B cell (primary cell): Measurements from ENCODE around the gene KBTBD13. TPM values are rescaled to one million over a fixed set of nuclear protein-coding genes. Genes with fewer than 3 reads are reported as not detected.

ENCODE experiments used
- ATAC-seq: fragments of 200-7000 bp; cut with Tn5 transposase; one replicate; pipeline ENCODE4 v1.10.0; 2021; ENCODE audit warnings: low read depth, mild to moderate bottlenecking, moderate number of reproducible peaks, moderate library complexity
- CTCF ChIA-PET: fragments of 350-600 bp; sonication (Branson Sonifier 250); formaldehyde crosslinking; loops from one replicate; lab custom pipeline; 2021; ENCODE audit warnings: antibody characterized with exemption, inconsistent platforms; lab: Charles Lee
- POLR2A ChIA-PET: fragments of 350-600 bp; sonication (Branson Sonifier 250); formaldehyde crosslinking; loops from one replicate; lab custom pipeline; 2021; ENCODE audit warnings: antibody characterized with exemption; lab: Charles Lee
- DNase-seq: peaks from one replicate; pipeline ENCODE4 v3.0.0; 2013
- H2AFZ ChIP-seq: 2 replicates; pipeline ENCODE4 v1.6.1; 2012; ENCODE audit warnings: mild to moderate bottlenecking, low read depth, low read length; ENCODE audit not compliant: insufficient read depth, poor library complexity, severe bottlenecking
- H3K27ac ChIP-seq, 2 donors: 1 replicate in 1 of 2; 2 replicates in 1 of 2; pipeline ENCODE4 v1.5.1; 2012 to 2013; ENCODE audit warnings: low read length in 2 of 2, mild to moderate bottlenecking in 2 of 2, moderate library complexity in 1 of 2
- H3K27me3 ChIP-seq, 4 experiments: fragments of 200-600 bp in 1 of 4; sonication (generic) in 1 of 4; replicated peaks in 1 of 4; 1 replicate in 2 of 4; 2 replicates in 2 of 4; pipeline versions ENCODE4 v1.6.1 to v1.7.0; 2013 to 2016; ENCODE audit warnings: low read length in 3 of 4, mild to moderate bottlenecking in 2 of 4, mixed read lengths in 1 of 4, moderate library complexity in 1 of 4; ENCODE audit not compliant: insufficient read depth in 4 of 4, control insufficient read depth in 3 of 4; ENCODE audit errors: control extremely low read depth in 1 of 4
- H3K36me3 ChIP-seq, 2 experiments: replicated peaks in 1 of 2; 1 replicate in 1 of 2; 2 replicates in 1 of 2; pipeline versions ENCODE4 v1.6.1 to v1.7.1; 2013; ENCODE audit warnings: low read length in 1 of 2; ENCODE audit not compliant: insufficient read depth in 2 of 2, control insufficient read depth in 1 of 2; ENCODE audit errors: control extremely low read depth in 1 of 2, extremely low read depth in 1 of 2
- H3K4me1 ChIP-seq, 2 donors: fragments of 200-600 bp in 1 of 2; sonication (generic) in 1 of 2; 1 replicate in 1 of 2; 2 replicates in 1 of 2; pipeline versions ENCODE4 v1.5.1 to v1.6.1; 2013 to 2017; ENCODE audit warnings: low read length in 2 of 2; ENCODE audit not compliant: control insufficient read depth in 2 of 2, insufficient read depth in 2 of 2
- H3K4me2 ChIP-seq: replicated peaks from 2 replicates; pipeline ENCODE3; 2012; ENCODE audit warnings: mild to moderate bottlenecking, low read depth, low read length; ENCODE audit not compliant: poor library complexity, severe bottlenecking
- H3K4me3 ChIP-seq, 5 experiments: fragments of 200-600 bp in 1 of 5; sonication (generic) in 1 of 5; 1 replicate in 3 of 5; 2 replicates in 2 of 5; pipeline versions ENCODE4 v1.5.1 to v1.7.0; 2011 to 2016; ENCODE audit warnings: low read length in 4 of 5, mild to moderate bottlenecking in 4 of 5, low read depth in 2 of 5, control low read depth in 1 of 5, moderate library complexity in 1 of 5; ENCODE audit not compliant: insufficient read depth in 1 of 5; ENCODE audit errors: control extremely low read depth in 1 of 5, extremely low read depth in 1 of 5
- H3K79me2 ChIP-seq: fragments of 200-600 bp; sonication (generic); one replicate; pipeline ENCODE4 v1.6.0; 2016; ENCODE audit warnings: low read length; ENCODE audit not compliant: control insufficient read depth, insufficient read depth
- H3K9ac ChIP-seq: fragments of 200-600 bp; sonication (generic); 2 replicates; pipeline ENCODE4 v1.6.1; 2017; ENCODE audit warnings: mild to moderate bottlenecking, low read length, moderate library complexity
- H3K9me3 ChIP-seq, 3 donors: one replicate each; pipeline versions ENCODE4 v1.6.1 to v1.7.1; 2013; ENCODE audit warnings: low read length in 2 of 3; ENCODE audit not compliant: control insufficient read depth in 2 of 3, insufficient read depth in 1 of 3; ENCODE audit errors: control extremely low read depth in 1 of 3
- H4K20me1 ChIP-seq: 2 replicates; pipeline ENCODE4 v1.6.0; 2012; ENCODE audit warnings: mild to moderate bottlenecking, low read length; ENCODE audit not compliant: insufficient read depth, control insufficient read depth, poor library complexity, severe bottlenecking
- H3K27ac Mint-ChIP-seq: one replicate; pipeline ENCODE4 v1.8.0; 2021; ENCODE audit warnings: mixed read lengths
- H3K27me3 Mint-ChIP-seq: one replicate; pipeline ENCODE4 v1.8.0; 2021; ENCODE audit warnings: mixed read lengths
- H3K4me1 Mint-ChIP-seq: one replicate; pipeline ENCODE4 v1.8.0; 2021; ENCODE audit warnings: mixed read lengths
- H3K4me3 Mint-ChIP-seq: one replicate; pipeline ENCODE4 v1.8.0; 2021; ENCODE audit warnings: mixed read lengths
- H3K9me3 Mint-ChIP-seq: one replicate; pipeline ENCODE4 v1.8.0; 2022; ENCODE audit warnings: mixed read lengths; ENCODE audit not compliant: insufficient read depth
- EZH2 ChIP-seq: IDR thresholded peaks from 2 replicates; pipeline ENCODE4 v1.6.1; 2012; ENCODE audit warnings: borderline replicate concordance, low read depth, mild to moderate bottlenecking, moderate library complexity, low read length; ENCODE audit not compliant: insufficient read depth, poor library complexity, severe bottlenecking
- WGBS: methylation state at CpG from one replicate; pipeline ENCODE4 v1.1.5; 2013; ENCODE audit warnings: missing lambda C conversion rate; ENCODE audit not compliant: insufficient coverage; 5-methylcytosine and 5-hydroxymethylcytosine counted together
- intact Hi-C: fragments of 100-400 bp; cut with micrococcal nuclease; formaldehyde crosslinking; loops from one replicate; pipeline ENCODE4 v1.10.0; 2022
- polyA plus RNA-seq: library from polyadenylated mRNA; depleted of rRNA; stranded (reverse); fragments of >200 nt; gene quantifications from 2 replicates; pipeline ENCODE4 v1.2.3, GENCODE V29; 2012
- total RNA-seq, 2 donors: library from RNA; stranded (reverse); fragments of 120-200 nt in 1 of 2; gene quantifications; 1 replicate in 1 of 2; 2 replicates in 1 of 2; pipeline versions ENCODE4 v1.2.3 to v1.2.4, GENCODE V29; 2013 to 2022
- TF ChIP-seq, protein P1 (sequence below): fragments of 200-600 bp; IDR thresholded peaks from one replicate; pipeline ENCODE4 v1.8.0; 2022; ENCODE audit warnings: antibody characterized with exemption, mild to moderate bottlenecking

Gene KBTBD13
- total and polyA plus RNA-seq, 2 donors (not counting 1 experiment from before 2014, with no cell fraction given), result not detected

DNA sequence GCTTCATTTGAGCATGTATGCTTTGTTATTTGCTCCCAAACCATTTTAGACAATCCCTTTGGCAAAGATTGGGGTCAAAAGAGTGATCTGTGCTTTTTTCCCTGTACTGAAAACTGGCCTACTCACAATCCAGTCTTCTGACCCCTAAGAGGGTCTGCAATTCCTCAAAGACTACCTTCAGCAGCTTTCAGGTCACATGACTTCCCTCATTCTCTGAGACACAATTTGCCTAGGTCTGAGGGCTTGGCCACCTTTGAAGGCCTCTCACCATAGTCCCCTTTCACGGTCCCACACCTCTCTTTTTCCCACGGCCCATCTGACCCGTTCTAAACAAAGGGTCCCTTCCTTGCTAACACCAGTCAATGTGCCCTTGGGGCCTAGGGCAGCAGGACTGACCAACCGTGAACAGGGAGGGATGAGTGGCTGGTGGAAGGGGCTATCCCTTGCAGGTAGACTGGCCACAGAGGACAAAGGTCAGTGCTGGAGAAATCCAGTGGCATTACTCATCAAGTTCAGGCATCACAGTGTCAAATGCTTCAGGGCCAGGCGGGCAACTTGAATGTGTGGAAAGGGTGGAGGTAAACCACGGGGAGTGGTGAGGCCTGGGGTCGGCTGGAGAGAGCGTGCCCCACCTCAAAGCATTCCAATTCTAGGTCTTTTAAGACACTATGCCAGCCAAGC, 19.5 kb upstream of the KBTBD13 start:
- WGBS, result 94% methylated on average over 4 of the region's 8 CpGs
- no peaks in the 10 kb centered on the region for H3K4me1 Mint-ChIP-seq
- H3K4me1 ChIP-seq, result peaks cover 0 to 3% of the 10 kb centered on the region in 2 donors
- H3K36me3 ChIP-seq, result no peaks in the 10 kb centered on the region
- H3K79me2 ChIP-seq, result no peaks in the 10 kb centered on the region
- peaks cover 0 to 4% (median 0%) of the 10 kb centered on the region in 3 donors for H3K9me3 ChIP-seq
- no peak overlapping the region for H3K27ac ChIP-seq
- no peak for TF ChIP-seq EZH2
- TF ChIP-seq, protein P1, sequence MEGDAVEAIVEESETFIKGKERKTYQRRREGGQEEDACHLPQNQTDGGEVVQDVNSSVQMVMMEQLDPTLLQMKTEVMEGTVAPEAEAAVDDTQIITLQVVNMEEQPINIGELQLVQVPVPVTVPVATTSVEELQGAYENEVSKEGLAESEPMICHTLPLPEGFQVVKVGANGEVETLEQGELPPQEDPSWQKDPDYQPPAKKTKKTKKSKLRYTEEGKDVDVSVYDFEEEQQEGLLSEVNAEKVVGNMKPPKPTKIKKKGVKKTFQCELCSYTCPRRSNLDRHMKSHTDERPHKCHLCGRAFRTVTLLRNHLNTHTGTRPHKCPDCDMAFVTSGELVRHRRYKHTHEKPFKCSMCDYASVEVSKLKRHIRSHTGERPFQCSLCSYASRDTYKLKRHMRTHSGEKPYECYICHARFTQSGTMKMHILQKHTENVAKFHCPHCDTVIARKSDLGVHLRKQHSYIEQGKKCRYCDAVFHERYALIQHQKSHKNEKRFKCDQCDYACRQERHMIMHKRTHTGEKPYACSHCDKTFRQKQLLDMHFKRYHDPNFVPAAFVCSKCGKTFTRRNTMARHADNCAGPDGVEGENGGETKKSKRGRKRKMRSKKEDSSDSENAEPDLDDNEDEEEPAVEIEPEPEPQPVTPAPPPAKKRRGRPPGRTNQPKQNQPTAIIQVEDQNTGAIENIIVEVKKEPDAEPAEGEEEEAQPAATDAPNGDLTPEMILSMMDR, result no peak
- H3K9me3 Mint-ChIP-seq, result no peaks in the 10 kb centered on the region
- H3K27me3 Mint-ChIP-seq, result no peaks in the 10 kb centered on the region
- intact Hi-C loops, result no loop called here
- H3K27ac Mint-ChIP-seq, result no peak overlapping the region
- ChIA-PET CTCF (interaction anchor here (0.6 kb wide), 1 partner anchor 16 kb away, joined by 3 read pairs; no protein-coding TSS in a partner anchor), POLR2A (no interaction called here)
- H3K27me3 ChIP-seq, result peaks cover 0 to 2% (median 0%) of the 10 kb centered on the region in 4 experiments
- no peak overlapping the region for H3K4me3 ChIP-seq
- no peak for DNase-seq
- no peaks in the 10 kb centered on the region for H4K20me1 ChIP-seq
- H3K4me3 Mint-ChIP-seq, result no peak overlapping the region
- no peak overlapping the region for H3K4me2 ChIP-seq
- no peak overlapping the region for H3K9ac ChIP-seq
- no peak for ATAC-seq
- no peak overlapping the region for H2AFZ ChIP-seq

DNA sequence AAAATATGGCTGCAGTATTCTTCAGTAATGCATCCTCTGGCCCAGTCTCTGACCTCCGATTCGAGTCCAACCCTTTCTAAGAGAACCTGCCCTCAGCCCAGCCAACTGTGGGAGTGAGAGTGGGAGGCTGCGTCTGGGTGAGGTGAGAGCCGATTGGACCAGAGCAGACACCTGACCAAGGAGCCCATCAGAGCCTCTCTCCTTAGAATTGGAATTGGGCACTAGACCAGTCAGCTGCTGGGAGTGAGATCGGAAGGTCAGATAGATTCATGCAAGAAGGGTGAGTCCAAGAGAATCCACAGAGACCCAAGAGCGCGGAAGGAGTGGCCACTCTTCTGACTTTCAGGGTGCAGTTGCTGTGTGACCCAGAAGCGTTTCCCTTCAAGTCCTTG, 19.0 kb upstream of the KBTBD13 start:
- H3K27me3 Mint-ChIP-seq, result no peaks in the 10 kb centered on the region
- peaks cover 0 to 2% (median 0%) of the 10 kb centered on the region in 4 experiments for H3K27me3 ChIP-seq
- ATAC-seq (no peak), DNase-seq (no peak)
- no peaks in the 10 kb centered on the region for H3K79me2 ChIP-seq
- H3K9ac ChIP-seq, result no peak overlapping the region
- H3K4me2 ChIP-seq, result no peak overlapping the region
- H3K9me3 ChIP-seq, result peaks cover 0 to 4% (median 0%) of the 10 kb centered on the region in 3 donors
- no peak overlapping the region for H2AFZ ChIP-seq
- no peak overlapping the region for H3K27ac ChIP-seq
- no peak overlapping the region for H3K4me3 Mint-ChIP-seq
- H3K4me1 Mint-ChIP-seq, result no peaks in the 10 kb centered on the region
- WGBS, result 87% methylated on average over 4 of the region's 8 CpGs
- TF ChIP-seq EZH2, result no peak
- TF ChIP-seq, protein P1, result no peak
- H3K9me3 Mint-ChIP-seq, result no peaks in the 10 kb centered on the region
- peaks cover 0 to 3% of the 10 kb centered on the region in 2 donors for H3K4me1 ChIP-seq
- no peaks in the 10 kb centered on the region for H4K20me1 ChIP-seq
- intact Hi-C loops, result no loop called here
- ChIA-PET CTCF (no interaction called here), POLR2A (no interaction called here)
- no peak overlapping the region for H3K4me3 ChIP-seq
- no peak overlapping the region for H3K27ac Mint-ChIP-seq
- H3K36me3 ChIP-seq, result no peaks in the 10 kb centered on the region
